ENCODE results near the gene SLC39A11. TPM values are rescaled to one million over a fixed set of nuclear protein-coding genes. Genes with fewer than 3 reads are reported as not detected.

Gene SLC39A11
- polyA plus RNA-seq, 1 of the 3 experiments (the other 2 are of a cell fraction), result 23.5 TPM

GRCh38 chr17:73015722-73016276, 76.7 kb downstream of the SLC39A11 start:
- POLR2A ChIA-PET, result no interaction called here
- CTCF ChIA-PET, result no interaction called here
- H3K4me3 ChIP-seq (ENCODE audit: low read depth in 2 of 2, low read length in 1 of 2), result no peak overlapping the region
- no peak overlapping the region for H2AFZ ChIP-seq (ENCODE audit: low read depth)
- no peak for DNase-seq
- H4K20me1 ChIP-seq (ENCODE audit: insufficient read depth), result no peaks in the 10 kb centered on the region
- H3K36me3 ChIP-seq (replicated peaks in 1 of 2; ENCODE audit: control insufficient read depth in 1 of 2, insufficient read depth in 2 of 2, low read length in 1 of 2), result no peaks in the 10 kb centered on the region
- H3K79me2 ChIP-seq (ENCODE audit: insufficient read depth), result no peaks in the 10 kb centered on the region
- H3K9me3 ChIP-seq, result peaks cover 11% of the 10 kb centered on the region; the same call in 1 of the 2 replicates
- H3K27ac ChIP-seq (ENCODE audit: low read depth in 2 of 2, low read length in 1 of 2), result no peak overlapping the region
- WGBS (ENCODE audit: low lambda C conversion rate), result 94% methylated on average over 7 of the region's 7 CpGs
- no peaks in the 10 kb centered on the region for H3K27me3 ChIP-seq (ENCODE audit: insufficient read depth)
- TF ChIP-seq SIN3A (IDR thresholded peaks at IDR 0.05; ENCODE audit: borderline replicate concordance, low read depth, low read length) (no peak), FOXM1 (IDR thresholded peaks at IDR 0.05; ENCODE audit: low read depth) (no peak), MXI1 (IDR thresholded peaks at IDR 0.05; ENCODE audit: low read depth, low read length) (no peak), GATA2 (CRISPR knock-in tag; IDR thresholded peaks at IDR 0.05) (no peak), PBX3 (IDR thresholded peaks at IDR 0.05) (no peak), CHD2 (IDR thresholded peaks at IDR 0.05; ENCODE audit: low read length, partially characterized antibody) (no peak), MEF2A (IDR thresholded peaks at IDR 0.05; ENCODE audit: borderline replicate concordance, low read depth) (no peak), EP300 (IDR thresholded peaks at IDR 0.05; ENCODE audit: borderline replicate concordance in 1 of 2, low read depth in 1 of 2, low read length in 1 of 2) (no peak), NFIC (IDR thresholded peaks at IDR 0.05; ENCODE audit: borderline replicate concordance) (no peak), RFX5 (IDR thresholded peaks at IDR 0.05; ENCODE audit: low read length) (no peak), SMC3 (IDR thresholded peaks at IDR 0.05; ENCODE audit: low read depth, low read length) (no peak), RXRA (IDR thresholded peaks at IDR 0.05; ENCODE audit: borderline replicate concordance, low read depth) (no peak), POLR2AphosphoS5 (IDR thresholded peaks at IDR 0.05; ENCODE audit: low read depth, low read length) (no peak)
- peaks cover 9% of the 10 kb centered on the region for H3F3A ChIP-seq (replicated peaks; ENCODE audit: insufficient read depth)
- H3K9me2 ChIP-seq, result no peaks in the 10 kb centered on the region
- H3K9ac ChIP-seq, result no peak overlapping the region
- H3K4me2 ChIP-seq, result no peak overlapping the region
- peaks cover 6 to 16% of the 10 kb centered on the region in 2 experiments; a peak in 2 of 4 replicates for H3K4me1 ChIP-seq (ENCODE audit: control insufficient read depth in 1 of 2, insufficient read depth in 2 of 2, low read depth in 1 of 2, low read length in 1 of 2)

- Histone ChIP-seq H3K9me2 (no peaks in the 10 kb centered on the region), H3F3A (replicated peaks; ENCODE audit: insufficient read depth) (peaks cover 9% of the 10 kb centered on the region), H3K79me2 (ENCODE audit: insufficient read depth) (no peaks in the 10 kb centered on the region), H4K20me1 (ENCODE audit: insufficient read depth) (no peaks in the 10 kb centered on the region), H3K36me3 (replicated peaks in 1 of 2; ENCODE audit: control insufficient read depth in 1 of 2, insufficient read depth in 2 of 2, low read length in 1 of 2) (no peaks in the 10 kb centered on the region), H3K4me2 (peak overlapping the region; percentile 4; the same call in 1 of the 2 replicates), H3K27ac (ENCODE audit: low read depth in 2 of 2, low read length in 1 of 2) (0 out of 4 replicates have a peak overlapping the region, but pooled peaks of 1 of the 2 experiments have one; percentile 3), H3K9ac (no peak overlapping the region), H2AFZ (ENCODE audit: low read depth) (no peak overlapping the region), H3K27me3 (ENCODE audit: insufficient read depth) (no peaks in the 10 kb centered on the region), H3K4me1 (ENCODE audit: control insufficient read depth in 1 of 2, insufficient read depth in 2 of 2, low read depth in 1 of 2, low read length in 1 of 2) (peaks cover 6 to 16% of the 10 kb centered on the region in 2 experiments; a peak in 2 of 4 replicates), H3K9me3 (peaks cover 7% of the 10 kb centered on the region; the same call in 1 of the 2 replicates), H3K4me3 (ENCODE audit: low read depth in 2 of 2, low read length in 1 of 2) (no peak overlapping the region)
- CTCF ChIA-PET, result interaction anchor here (0.9 to 1.0 kb wide), 4 partner anchors 17 to 150 kb away, joined by 3 to 5 read pairs (median 3); partner anchors contain the start of gene SSTR2
- 74% methylated on average over 14 of the region's 14 CpGs for WGBS (ENCODE audit: low lambda C conversion rate)
- POLR2A ChIA-PET, result no interaction called here
- DNase-seq, result no peak
- TF ChIP-seq SMC3 (IDR thresholded peaks at IDR 0.05; ENCODE audit: low read depth, low read length) (no peak), TCF12 (IDR thresholded peaks at IDR 0.05) (0 out of 2 replicates have a peak, but pooled peaks have one; percentile 20), ZBTB33 (IDR thresholded peaks at IDR 0.05; ENCODE audit: borderline replicate concordance, low read depth) (no peak), USF1 (IDR thresholded peaks at IDR 0.05; ENCODE audit: borderline replicate concordance, low read depth) (no peak), MAX (IDR thresholded peaks at IDR 0.05; ENCODE audit: low read depth) (0 out of 2 replicates have a peak, but pooled peaks have one; percentile 16), CTCF (IDR thresholded peaks at IDR 0.05) (peak; percentile 29; the same call in 1 of the 2 replicates), GABPA (IDR thresholded peaks at IDR 0.05; ENCODE audit: low read depth) (no peak)
These were observed 78.4 kb downstream of the SLC39A11 start for GRCh38 chr17:73013816-73014663.
